Breast epithelium (tissue), 3 donors: ENCODE measurements around the gene PSEN2.

ENCODE experiments used
- POLR2AphosphoS5 ChIP-seq, 3 donors: sonication (generic); formaldehyde crosslinking; IDR thresholded peaks; one replicate each; pipeline ENCODE4 v1.6.1; 2017; ENCODE audit warnings: antibody characterized with exemption in 3 of 3
- TF ChIP-seq, protein P1 (sequence below), 3 donors: fragments of 450-650 bp; IDR thresholded peaks; one replicate each; pipeline ENCODE4 v1.5.1; 2016 to 2017; ENCODE audit warnings: antibody characterized with exemption in 3 of 3, mild to moderate bottlenecking in 3 of 3, moderate library complexity in 3 of 3

DNA sequence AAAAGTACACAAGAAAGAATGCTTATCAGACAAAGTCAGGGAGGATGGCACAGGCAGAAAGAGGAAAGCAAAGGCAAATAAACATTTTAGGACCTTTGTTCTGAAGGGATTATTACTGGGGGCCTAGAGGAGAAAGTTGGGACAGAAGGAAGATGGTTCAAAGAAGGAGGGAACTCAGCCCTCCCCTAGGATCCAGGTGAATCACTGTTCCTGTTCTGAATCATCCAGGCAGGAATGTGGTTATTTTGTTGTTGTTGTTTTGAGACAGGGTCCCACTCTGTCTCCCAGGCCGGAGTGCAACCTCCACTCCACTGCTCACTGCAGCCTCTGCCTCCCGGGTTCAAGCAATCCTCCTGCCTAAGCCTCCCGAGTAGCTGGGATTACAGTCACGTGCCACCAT is 38.5 kb upstream of the PSEN2 start:
- TF ChIP-seq, protein P1, sequence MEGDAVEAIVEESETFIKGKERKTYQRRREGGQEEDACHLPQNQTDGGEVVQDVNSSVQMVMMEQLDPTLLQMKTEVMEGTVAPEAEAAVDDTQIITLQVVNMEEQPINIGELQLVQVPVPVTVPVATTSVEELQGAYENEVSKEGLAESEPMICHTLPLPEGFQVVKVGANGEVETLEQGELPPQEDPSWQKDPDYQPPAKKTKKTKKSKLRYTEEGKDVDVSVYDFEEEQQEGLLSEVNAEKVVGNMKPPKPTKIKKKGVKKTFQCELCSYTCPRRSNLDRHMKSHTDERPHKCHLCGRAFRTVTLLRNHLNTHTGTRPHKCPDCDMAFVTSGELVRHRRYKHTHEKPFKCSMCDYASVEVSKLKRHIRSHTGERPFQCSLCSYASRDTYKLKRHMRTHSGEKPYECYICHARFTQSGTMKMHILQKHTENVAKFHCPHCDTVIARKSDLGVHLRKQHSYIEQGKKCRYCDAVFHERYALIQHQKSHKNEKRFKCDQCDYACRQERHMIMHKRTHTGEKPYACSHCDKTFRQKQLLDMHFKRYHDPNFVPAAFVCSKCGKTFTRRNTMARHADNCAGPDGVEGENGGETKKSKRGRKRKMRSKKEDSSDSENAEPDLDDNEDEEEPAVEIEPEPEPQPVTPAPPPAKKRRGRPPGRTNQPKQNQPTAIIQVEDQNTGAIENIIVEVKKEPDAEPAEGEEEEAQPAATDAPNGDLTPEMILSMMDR (IDR thresholded peaks at IDR 0.05): no peak
- TF ChIP-seq POLR2AphosphoS5 (IDR thresholded peaks at IDR 0.05): no peak
